Fibroblast of skin of scalp (primary cell): Measurements from ENCODE around the gene INPP4B.
A peak's percentile ranks its signal among the peaks of the same experiment; 100 is the strongest.

Experiments
- DNase-seq: peaks from one replicate; pipeline ENCODE4 v3.0.0-alpha.2; 2013

The INPP4B gene

GRCh38 chr4:142336251-142336934, 509.7 kb downstream of the INPP4B start:
- DNase-seq: no peak

- peak; percentile 20 for DNase-seq
Measured at GRCh38 chr4:142334931-142335330, 511.2 kb downstream of the INPP4B start.

GRCh38 chr4:142331646-142332045, 514.5 kb downstream of the INPP4B start:
- DNase-seq: peak; percentile 39

- DNase-seq: peak; percentile 18
Measured at GRCh38 chr4:142331132-142331531, 515.0 kb downstream of the INPP4B start.

DNA sequence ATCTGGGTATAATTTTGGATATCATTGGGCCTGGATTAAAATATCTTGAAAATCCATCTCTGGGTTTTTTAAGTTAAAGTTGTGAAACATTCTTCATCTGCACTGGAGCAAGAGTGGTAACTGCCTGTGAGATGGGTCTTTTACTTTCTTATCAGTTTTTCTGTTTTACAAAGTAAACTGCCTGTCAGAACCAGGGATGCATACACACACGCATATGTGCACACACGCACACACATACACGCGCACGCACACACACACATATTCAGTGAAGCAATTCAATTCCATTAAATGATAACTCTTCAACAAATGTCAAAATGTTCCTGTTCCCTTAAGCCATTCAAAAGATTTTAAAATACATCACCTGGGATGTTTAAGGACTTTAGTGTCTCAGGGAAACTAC, 515.8 kb downstream of the INPP4B start:
- no peak for DNase-seq

DNA sequence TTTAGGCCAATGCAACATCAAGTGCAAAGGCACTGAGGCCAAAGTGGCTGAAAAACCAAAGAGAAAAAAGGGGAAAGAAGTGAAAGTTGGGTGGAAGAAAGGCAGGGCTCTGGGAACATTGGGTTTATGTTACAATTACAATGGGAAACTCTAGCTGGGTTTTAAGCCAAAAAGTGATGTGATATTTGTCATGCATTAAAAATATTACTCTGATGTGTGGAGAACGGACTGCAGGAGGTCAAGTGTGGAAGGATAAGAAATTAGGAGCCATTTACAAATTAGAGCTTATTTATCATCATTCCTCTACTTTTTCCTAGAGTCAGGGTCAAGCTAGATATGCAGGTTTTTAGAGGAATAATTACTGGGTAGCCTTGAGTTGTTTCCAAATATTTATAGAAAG, 516.8 kb downstream of the INPP4B start:
- no peak for DNase-seq

GRCh38 chr4:142326181-142326580, 519.9 kb downstream of the INPP4B start:
- no peak for DNase-seq

- no peak for DNase-seq
Measured at GRCh38 chr4:142324572-142324971, 521.5 kb downstream of the INPP4B start.

- DNase-seq: no peak
Measured at GRCh38 chr4:142322996-142323395, 523.1 kb downstream of the INPP4B start.

DNA sequence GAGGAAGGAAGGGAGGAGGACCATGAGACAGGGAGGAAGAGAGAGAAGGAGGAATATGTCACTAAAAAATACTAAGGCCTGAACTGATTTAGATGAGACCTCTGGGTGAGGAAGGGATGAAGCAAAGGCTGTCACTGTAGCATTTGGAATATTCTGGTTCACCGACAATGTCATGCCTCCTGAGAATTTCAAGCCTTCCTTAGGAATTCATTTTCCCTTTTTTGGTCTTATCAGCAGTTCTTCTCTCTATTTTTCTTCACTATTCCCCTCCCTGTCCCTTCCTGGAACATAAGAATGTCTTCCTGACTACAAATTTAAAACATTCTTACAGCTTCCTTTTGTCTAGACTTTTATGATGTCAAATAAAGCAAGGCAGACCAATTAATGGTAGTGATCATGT, 527.8 kb downstream of the INPP4B start:
- DNase-seq: peak; percentile 36

GRCh38 chr4:142316913-142317312, 529.2 kb downstream of the INPP4B start:
- no peak for DNase-seq

GRCh38 chr4:142316025-142316424, 530.1 kb downstream of the INPP4B start:
- DNase-seq: no peak

GRCh38 chr4:142314686-142315085, 531.4 kb downstream of the INPP4B start:
- DNase-seq: no peak

- no peak for DNase-seq
Measured at GRCh38 chr4:142314247-142314646, 531.9 kb downstream of the INPP4B start.

DNA sequence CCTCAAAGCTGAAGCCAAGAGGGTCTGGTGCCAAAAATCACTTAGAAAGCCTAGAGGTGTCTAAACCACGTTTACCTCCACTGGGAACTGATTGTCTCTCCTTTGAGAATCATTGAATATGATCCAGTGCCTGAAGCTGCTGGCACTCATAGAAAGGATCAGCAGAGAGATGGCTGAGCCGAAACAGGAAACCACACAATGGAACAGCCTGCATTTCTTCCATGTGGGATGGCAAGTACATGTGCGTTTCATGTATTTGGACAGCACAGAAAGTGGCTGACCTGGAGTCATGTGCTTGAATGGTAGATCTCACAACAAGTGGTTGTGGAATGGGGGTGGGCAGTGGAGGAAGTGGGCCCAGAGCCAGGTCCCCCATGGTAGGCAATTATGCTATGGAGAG, 533.7 kb downstream of the INPP4B start:
- DNase-seq: no peak

GRCh38 chr4:142311916-142312315, 534.2 kb downstream of the INPP4B start:
- no peak for DNase-seq

GRCh38 chr4:142309772-142310171, 536.3 kb downstream of the INPP4B start:
- DNase-seq: no peak

DNA sequence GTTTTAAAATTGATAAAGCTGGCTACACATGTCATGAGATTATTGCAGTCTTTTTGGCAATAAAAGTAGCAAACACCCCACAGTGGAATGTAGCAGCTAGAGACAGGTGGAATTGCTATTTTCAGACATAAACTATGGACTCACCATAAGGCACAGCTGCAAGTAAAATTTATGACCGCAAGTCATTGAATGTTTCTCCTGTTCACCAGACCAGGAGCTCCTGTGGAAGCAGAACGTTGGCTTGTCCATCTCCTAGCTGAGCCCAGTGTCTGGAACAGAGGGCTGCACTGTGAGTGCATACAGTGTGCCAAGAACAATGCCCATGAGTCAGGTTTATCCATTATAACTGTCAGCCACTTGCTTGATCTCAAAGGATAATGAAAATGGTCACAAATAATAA, 538.2 kb downstream of the INPP4B start:
- DNase-seq: no peak

DNA sequence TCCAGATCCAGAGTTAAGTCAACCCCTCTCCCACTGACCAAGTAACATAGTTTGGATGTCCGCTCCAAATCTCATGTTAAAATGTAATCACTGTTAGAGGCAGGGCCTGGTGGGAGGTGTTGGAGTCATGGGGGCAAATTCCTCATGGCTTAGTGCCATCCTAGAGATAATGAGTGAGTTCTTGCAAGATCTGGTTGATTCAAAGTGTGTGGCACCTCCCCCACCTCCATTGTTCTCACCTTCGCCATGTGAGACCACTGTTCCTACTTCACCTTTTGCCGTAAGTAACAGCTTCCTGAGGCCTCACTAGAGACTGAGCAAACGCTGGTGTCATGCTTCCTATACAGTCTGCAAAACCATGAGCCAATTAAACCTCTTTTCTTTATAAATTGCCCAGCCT, 548.8 kb downstream of the INPP4B start:
- DNase-seq: no peak

GRCh38 chr4:142293536-142293935, 552.6 kb downstream of the INPP4B start:
- DNase-seq: no peak

- DNase-seq: no peak
Measured at GRCh38 chr4:142292231-142292630, 553.9 kb downstream of the INPP4B start.

- DNase-seq: no peak
Measured at GRCh38 chr4:142291299-142292050, 554.6 kb downstream of the INPP4B start.

DNA sequence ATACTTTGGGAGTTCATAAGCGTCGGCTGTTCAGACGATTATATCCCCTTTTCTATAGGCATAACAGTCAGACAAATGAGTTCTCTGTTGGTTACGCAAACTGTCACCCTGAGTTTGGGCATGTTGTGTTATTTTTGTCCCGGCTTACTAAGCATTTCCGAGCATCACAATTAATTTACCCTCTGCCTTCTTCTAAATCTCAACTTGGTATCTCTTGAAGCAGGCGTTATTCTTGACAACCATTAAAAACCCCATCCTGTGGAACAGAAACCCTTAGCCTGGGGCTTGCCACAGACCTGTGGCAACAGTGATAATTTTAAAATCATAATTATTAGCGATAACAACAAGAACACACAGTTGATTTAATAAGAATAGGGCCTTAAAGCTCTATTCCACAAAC, 558.7 kb downstream of the INPP4B start:
- no peak for DNase-seq

DNA sequence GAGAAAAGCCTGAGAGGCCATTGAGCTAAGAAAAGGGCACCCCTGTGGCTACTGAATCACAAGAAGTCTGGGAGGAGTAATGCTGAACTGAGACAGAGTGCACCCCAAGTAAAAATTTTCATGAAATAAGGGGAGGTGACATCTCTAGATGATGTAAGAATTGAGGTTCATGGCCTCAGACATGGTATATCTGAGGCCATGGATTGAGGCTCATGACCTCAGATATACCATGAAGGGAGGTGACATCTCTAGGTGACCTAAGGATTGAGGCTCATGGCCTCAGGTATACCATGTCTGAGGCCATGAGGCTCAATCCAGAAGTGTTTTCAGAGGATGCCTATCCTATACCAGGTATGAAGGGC, 560.9 kb downstream of the INPP4B start:
- no peak for DNase-seq
